Mesendoderm (in vitro differentiated cells): ENCODE data around the gene LIMA1.

Experiments used
- DNase-seq: peaks from one replicate; pipeline ENCODE4 v3.0.0; 2013
- H2AK5ac ChIP-seq: 2 replicates; pipeline ENCODE4 v1.6.1; 2013; ENCODE audit warnings: low read length, inconsistent platforms
- H2BK120ac ChIP-seq: 2 replicates; pipeline ENCODE4 v1.6.1; 2013; ENCODE audit warnings: low read depth, mild to moderate bottlenecking, low read length, moderate library complexity, mixed read lengths
- H2BK15ac ChIP-seq: replicated peaks from 2 replicates; pipeline ENCODE4 v1.6.1; 2013; ENCODE audit warnings: low read depth, mild to moderate bottlenecking, moderate library complexity
- H2BK5ac ChIP-seq: 2 replicates; pipeline ENCODE4 v1.6.1; 2013; ENCODE audit warnings: low read length, inconsistent platforms
- H3K18ac ChIP-seq: 2 replicates; pipeline ENCODE4 v1.6.1; 2013; ENCODE audit warnings: mild to moderate bottlenecking, low read length, mixed read lengths
- H3K23ac ChIP-seq: one replicate; pipeline ENCODE4 v1.6.1; 2013; ENCODE audit warnings: low read length
- H3K27ac ChIP-seq: 2 replicates; pipeline ENCODE4 v1.5.1; 2013; ENCODE audit warnings: low read depth, mild to moderate bottlenecking, inconsistent platforms, low read length, moderate library complexity
- H3K27me3 ChIP-seq: 2 replicates; pipeline ENCODE4 v1.6.1; 2013; ENCODE audit warnings: low read length, control low read depth, mild to moderate bottlenecking, inconsistent platforms; ENCODE audit not compliant: insufficient read depth, poor library complexity
- H3K36me3 ChIP-seq: 2 replicates; pipeline ENCODE4 v1.6.1; 2013; ENCODE audit warnings: low read length, inconsistent platforms; ENCODE audit not compliant: control insufficient read depth, insufficient read depth
- H3K4ac ChIP-seq: one replicate; pipeline ENCODE4 v1.6.1; 2013; ENCODE audit warnings: low read depth, mild to moderate bottlenecking, low read length, moderate library complexity
- H3K4me1 ChIP-seq: 2 replicates; pipeline ENCODE4 v1.6.1; 2013; ENCODE audit warnings: low read depth, low read length, inconsistent platforms; ENCODE audit not compliant: control insufficient read depth
- H3K4me2 ChIP-seq: 2 replicates; pipeline ENCODE4 v1.6.1; 2013; ENCODE audit warnings: low read length
- H3K4me3 ChIP-seq: 2 replicates; pipeline ENCODE4 v1.5.1; 2013; ENCODE audit warnings: mild to moderate bottlenecking, low read length
- H3K56ac ChIP-seq: one replicate; pipeline ENCODE4 v1.6.1; 2013; ENCODE audit warnings: low read length
- H3K79me1 ChIP-seq: 2 replicates; pipeline ENCODE4 v1.6.1; 2013; ENCODE audit warnings: low read length, inconsistent platforms
- H3K79me2 ChIP-seq: 2 replicates; pipeline ENCODE4 v1.6.1; 2013; ENCODE audit warnings: mild to moderate bottlenecking, low read length; ENCODE audit not compliant: control insufficient read depth, insufficient read depth
- H3K9ac ChIP-seq: 2 replicates; pipeline ENCODE4 v1.6.1; 2013; ENCODE audit warnings: low read length, inconsistent platforms
- H4K5ac ChIP-seq: one replicate; pipeline ENCODE4 v1.6.1; 2013; ENCODE audit warnings: low read length
- H4K8ac ChIP-seq: one replicate; pipeline ENCODE4 v1.6.1; 2013; ENCODE audit warnings: low read depth, mild to moderate bottlenecking, control low read depth, low read length, moderate library complexity
- WGBS: extraction: QIAGEN DNeasy Blood & Tissue Kit; methylation state at CpG from one replicate; pipeline ENCODE4 v1.1.7; 2013; ENCODE audit warnings: low lambda C conversion rate, missing lambda C conversion rate; ENCODE audit not compliant: insufficient coverage; ENCODE audit errors: extremely low coverage; 5-methylcytosine and 5-hydroxymethylcytosine counted together

Gene LIMA1

DNA sequence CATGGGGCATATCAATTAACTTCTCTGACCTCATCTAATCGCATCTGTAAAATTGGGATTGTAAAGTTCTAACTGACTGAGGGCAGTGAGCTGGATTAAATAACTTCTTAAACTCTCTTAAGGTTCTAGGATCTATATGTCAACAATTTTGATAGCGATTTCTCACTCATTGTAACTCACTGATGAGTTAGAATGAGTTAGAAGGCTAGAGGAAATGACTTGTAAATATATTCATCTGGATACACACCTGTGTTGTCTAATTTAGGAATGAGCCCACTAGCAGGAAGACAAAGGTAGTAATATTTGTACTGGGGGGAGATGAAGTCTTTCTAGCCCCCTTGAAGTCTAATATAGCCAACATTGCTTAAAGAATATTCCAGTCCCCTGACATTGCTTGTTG lies 69.9 kb downstream of the LIMA1 start:
- no peak for DNase-seq
- Histone ChIP-seq H2BK5ac (no peak overlapping the region), H3K4me2 (no peak overlapping the region), H3K18ac (no peak overlapping the region), H3K4me1 (no peaks in the 10 kb centered on the region), H3K56ac (no peak overlapping the region), H3K4me3 (no peak overlapping the region), H3K9ac (no peak overlapping the region), H2BK120ac (no peak overlapping the region), H3K27me3 (no peaks in the 10 kb centered on the region), H3K79me2 (peaks cover 31% of the 10 kb centered on the region), H3K79me1 (peaks cover 6% of the 10 kb centered on the region), H3K4ac (no peak overlapping the region), H3K27ac (no peak overlapping the region), H4K8ac (no peak overlapping the region), H2BK15ac (no peak overlapping the region), H3K36me3 (no peaks in the 10 kb centered on the region), H3K23ac (no peak overlapping the region), H2AK5ac (no peak overlapping the region), H4K5ac (no peak overlapping the region)
- no CpG with 5 or more reads among the region's 2 CpGs for WGBS

GRCh38 chr12:50212071-50212467 lies 71.3 kb downstream of the LIMA1 start:
- no CpG with 5 or more reads among the region's 2 CpGs for WGBS
- no peak overlapping the region for H3K23ac ChIP-seq
- no peak overlapping the region for H3K4ac ChIP-seq
- H2BK120ac ChIP-seq = no peak overlapping the region
- H3K9ac ChIP-seq = no peak overlapping the region
- no peaks in the 10 kb centered on the region for H3K4me1 ChIP-seq
- no peak overlapping the region for H2BK5ac ChIP-seq
- no peaks in the 10 kb centered on the region for H3K27me3 ChIP-seq
- H3K4me3 ChIP-seq = no peak overlapping the region
- H3K79me2 ChIP-seq = peaks cover 23% of the 10 kb centered on the region
- H3K18ac ChIP-seq = no peak overlapping the region
- no peak overlapping the region for H3K27ac ChIP-seq
- no peak overlapping the region for H2BK15ac ChIP-seq
- no peak overlapping the region for H4K5ac ChIP-seq
- peaks cover 2% of the 10 kb centered on the region for H3K79me1 ChIP-seq
- no peak overlapping the region for H3K56ac ChIP-seq
- H3K36me3 ChIP-seq = no peaks in the 10 kb centered on the region
- H4K8ac ChIP-seq = no peak overlapping the region
- H2AK5ac ChIP-seq = no peak overlapping the region
- no peak overlapping the region for H3K4me2 ChIP-seq
- no peak for DNase-seq

- Histone ChIP-seq H2AK5ac (no peak overlapping the region), H3K56ac (no peak overlapping the region), H3K79me1 (peaks cover 2% of the 10 kb centered on the region), H2BK120ac (no peak overlapping the region), H2BK5ac (no peak overlapping the region), H3K79me2 (peaks cover 23% of the 10 kb centered on the region), H3K9ac (no peak overlapping the region), H3K4ac (no peak overlapping the region), H4K8ac (no peak overlapping the region), H3K23ac (no peak overlapping the region), H3K4me2 (no peak overlapping the region), H3K18ac (no peak overlapping the region), H3K27me3 (no peaks in the 10 kb centered on the region), H4K5ac (no peak overlapping the region), H3K4me3 (no peak overlapping the region), H3K36me3 (no peaks in the 10 kb centered on the region), H2BK15ac (no peak overlapping the region), H3K4me1 (no peaks in the 10 kb centered on the region), H3K27ac (no peak overlapping the region)
- no peak for DNase-seq
- WGBS = no CpG with 5 or more reads among the region's 6 CpGs
Observed at GRCh38 chr12:50211392-50212070, 71.8 kb downstream of the LIMA1 start.

- H3K18ac ChIP-seq = no peak overlapping the region
- DNase-seq = no peak
- no peak overlapping the region for H3K4me2 ChIP-seq
- H3K9ac ChIP-seq = no peak overlapping the region
- no peaks in the 10 kb centered on the region for H3K36me3 ChIP-seq
- no peak overlapping the region for H2BK5ac ChIP-seq
- H3K79me1 ChIP-seq = peaks cover 2% of the 10 kb centered on the region
- no peaks in the 10 kb centered on the region for H3K27me3 ChIP-seq
- no peak overlapping the region for H4K5ac ChIP-seq
- no peak overlapping the region for H3K27ac ChIP-seq
- no peak overlapping the region for H3K56ac ChIP-seq
- no peak overlapping the region for H4K8ac ChIP-seq
- H3K4me1 ChIP-seq = no peaks in the 10 kb centered on the region
- peaks cover 11% of the 10 kb centered on the region for H3K79me2 ChIP-seq
- no peak overlapping the region for H2AK5ac ChIP-seq
- no peak overlapping the region for H3K4me3 ChIP-seq
- no peak overlapping the region for H3K23ac ChIP-seq
- WGBS = no CpG with 5 or more reads among the region's 2 CpGs
- H3K4ac ChIP-seq = no peak overlapping the region
- no peak overlapping the region for H2BK120ac ChIP-seq
- no peak overlapping the region for H2BK15ac ChIP-seq
Observed at GRCh38 chr12:50207424-50207823, 75.9 kb downstream of the LIMA1 start.

- Histone ChIP-seq H3K79me2 (peaks cover 4% of the 10 kb centered on the region), H3K23ac (no peak overlapping the region), H3K18ac (no peak overlapping the region), H2BK15ac (no peak overlapping the region), H3K4me3 (no peak overlapping the region), H3K27ac (no peak overlapping the region), H3K36me3 (peaks cover under 1% of the 10 kb centered on the region), H4K8ac (no peak overlapping the region), H2BK120ac (no peak overlapping the region), H3K4me2 (no peak overlapping the region), H2BK5ac (no peak overlapping the region), H4K5ac (no peak overlapping the region), H3K4me1 (no peaks in the 10 kb centered on the region), H3K9ac (no peak overlapping the region), H2AK5ac (no peak overlapping the region), H3K27me3 (no peaks in the 10 kb centered on the region), H3K79me1 (peaks cover under 1% of the 10 kb centered on the region), H3K56ac (no peak overlapping the region), H3K4ac (no peak overlapping the region)
- DNase-seq = no peak
- no CpG with 5 or more reads among the region's 6 CpGs for WGBS
Observed at GRCh38 chr12:50205648-50206047, 77.7 kb downstream of the LIMA1 start.

GRCh38 chr12:50203691-50204090 lies 79.6 kb downstream of the LIMA1 start:
- no peak overlapping the region for H3K4ac ChIP-seq
- no peaks in the 10 kb centered on the region for H3K79me1 ChIP-seq
- H3K56ac ChIP-seq = no peak overlapping the region
- H4K5ac ChIP-seq = no peak overlapping the region
- no peak overlapping the region for H3K9ac ChIP-seq
- no peak overlapping the region for H2BK120ac ChIP-seq
- H3K18ac ChIP-seq = no peak overlapping the region
- no peaks in the 10 kb centered on the region for H3K4me1 ChIP-seq
- no peak overlapping the region for H2AK5ac ChIP-seq
- H3K27me3 ChIP-seq = no peaks in the 10 kb centered on the region
- DNase-seq = no peak
- H2BK5ac ChIP-seq = no peak overlapping the region
- H3K4me3 ChIP-seq = no peak overlapping the region
- H3K4me2 ChIP-seq = no peak overlapping the region
- H2BK15ac ChIP-seq = no peak overlapping the region
- no peak overlapping the region for H3K23ac ChIP-seq
- H4K8ac ChIP-seq = no peak overlapping the region
- no CpG with 5 or more reads among the region's 2 CpGs for WGBS
- no peak overlapping the region for H3K27ac ChIP-seq
- peaks cover 2% of the 10 kb centered on the region for H3K79me2 ChIP-seq
- peaks cover 4% of the 10 kb centered on the region for H3K36me3 ChIP-seq
